OCI-LY3 (cell line): ENCODE results near the gene FASTKD1.

Source experiments
- CTCF ChIP-seq: fragments of 200-600, 300-600 bp; sonication (generic); IDR thresholded peaks from 2 replicates; pipeline ENCODE4 v1.5.1; 2014; ENCODE audit warnings: antibody characterized with exemption, low read length, low read depth
- EZH2phosphoT487 ChIP-seq: fragments of 200-600 bp; shearing (Covaris generic); IDR thresholded peaks from 2 replicates; pipeline ENCODE4 v1.6.1; 2018; ENCODE audit warnings: antibody characterized with exemption, mixed run types, low read depth

GRCh38 chr2:169585673-169586072 lies 12.0 kb upstream of the FASTKD1 start:
- TF ChIP-seq CTCF (no peak), EZH2phosphoT487 (no peak)
